GM21526 (cell line): ENCODE data around the gene PRKCZ.

ENCODE experiments used
- ATAC-seq: cut with Tn5 transposase; IDR thresholded peaks from one replicate; pipeline ENCODE4 v1.9.1; 2021; ENCODE audit warnings: moderate library complexity; ENCODE audit not compliant: unreplicated experiment, low FRiP score

PRKCZ gene

GRCh38 chr1:2233468-2233867 lies 183.3 kb downstream of the PRKCZ start:
- ATAC-seq, result no peak

GRCh38 chr1:2233997-2234761 lies 184.0 kb downstream of the PRKCZ start:
- no peak for ATAC-seq

DNA sequence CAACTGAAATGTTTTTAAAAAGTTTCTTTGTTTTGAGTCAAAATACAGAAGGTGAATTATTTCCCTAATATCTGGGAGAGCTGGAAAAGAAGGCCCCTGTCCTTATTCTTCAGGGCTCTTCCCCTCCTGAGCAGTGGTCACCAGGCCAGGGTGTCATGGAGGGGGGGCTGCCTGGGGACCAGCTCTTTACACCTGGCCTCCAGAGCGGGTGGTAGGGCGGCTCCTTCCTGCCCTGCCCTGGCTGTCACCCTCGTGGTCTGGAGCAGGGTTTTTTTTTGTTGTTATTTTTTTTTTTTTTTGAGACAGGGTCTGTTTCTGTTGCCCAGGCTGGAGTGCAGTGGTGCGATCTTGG lies 184.5 kb downstream of the PRKCZ start:
- ATAC-seq, result no peak
